Activated B cell treated with CpG ODN at 0.5 μM for 24 hours (primary cell): ENCODE data around the gene CHMP4B. TPM values are rescaled to one million over a fixed set of nuclear protein-coding genes. Genes with fewer than 3 reads are reported as not detected.

Experiments used
- ATAC-seq: fragments of 200-7000 bp; cut with Tn5 transposase; one replicate; pipeline ENCODE4 v1.10.0; 2021; ENCODE audit warnings: low read depth, mild to moderate bottlenecking, moderate library complexity
- CTCF ChIA-PET: fragments of 350-600 bp; sonication (Branson Sonifier 250); formaldehyde crosslinking; loops from one replicate; lab custom pipeline; 2021; ENCODE audit warnings: antibody characterized with exemption; lab: Charles Lee
- POLR2A ChIA-PET: fragments of 350-600 bp; sonication (Branson Sonifier 250); formaldehyde crosslinking; loops from one replicate; lab custom pipeline; 2021; ENCODE audit warnings: antibody characterized with exemption; lab: Charles Lee
- DNase-seq: peaks from one replicate; pipeline ENCODE4 v3.0.0; 2022
- H3K27ac Mint-ChIP-seq: one replicate; pipeline ENCODE4 v1.8.0; 2020; ENCODE audit warnings: mixed read lengths
- H3K27me3 Mint-ChIP-seq: one replicate; pipeline ENCODE4 v1.8.0; 2021; ENCODE audit warnings: mixed read lengths
- H3K36me3 Mint-ChIP-seq: one replicate; pipeline ENCODE4 v1.8.0; 2021; ENCODE audit warnings: low read depth, mixed read lengths
- H3K4me1 Mint-ChIP-seq: one replicate; pipeline ENCODE4 v1.8.0; 2021; ENCODE audit warnings: mixed read lengths
- H3K4me3 Mint-ChIP-seq: one replicate; pipeline ENCODE4 v1.8.0; 2020; ENCODE audit warnings: mild to moderate bottlenecking, mixed read lengths
- H3K9me3 Mint-ChIP-seq: one replicate; pipeline ENCODE4 v1.8.0; 2020; ENCODE audit warnings: mixed read lengths
- intact Hi-C: fragments of 100-400 bp; cut with micrococcal nuclease; formaldehyde crosslinking; loops from one replicate; pipeline ENCODE4 v1.15.1; 2024
- total RNA-seq: library from RNA; stranded (reverse); gene quantifications from 2 replicates; pipeline ENCODE4 v1.2.3, GENCODE V29; 2022
- TF ChIP-seq, protein P1 (sequence below): fragments of 200-600 bp; IDR thresholded peaks from one replicate; pipeline ENCODE4 v1.8.0; 2022; ENCODE audit warnings: antibody characterized with exemption, mild to moderate bottlenecking

Gene CHMP4B
- total RNA-seq, 1 donor from 2014 or later = 116 TPM

DNA sequence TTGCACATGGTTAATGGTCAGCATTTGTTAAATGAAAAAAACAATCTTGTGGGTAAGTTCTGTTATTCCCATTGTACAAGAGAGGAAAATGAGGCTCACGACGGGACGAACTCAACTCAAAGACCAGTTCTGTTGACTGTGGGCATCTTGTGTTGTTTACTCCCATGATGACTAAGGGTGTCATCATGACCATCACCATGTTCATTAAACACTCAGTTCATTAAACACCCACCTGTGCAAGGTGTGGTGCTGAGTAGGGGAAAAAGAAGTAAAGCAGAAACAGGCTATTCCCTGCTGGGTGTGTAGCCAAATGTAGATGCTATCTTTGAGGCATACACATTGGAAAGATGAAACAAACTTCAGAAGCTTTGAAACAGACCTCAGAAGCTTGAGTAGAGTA is 4.5 kb downstream of the CHMP4B start:
- Mint-ChIP-seq H3K27ac (no peak overlapping the region), H3K27me3 (no peaks in the 10 kb centered on the region), H3K9me3 (no peaks in the 10 kb centered on the region), H3K36me3 (peaks cover 65% of the 10 kb centered on the region), H3K4me3 (no peak overlapping the region), H3K4me1 (peaks cover 89% of the 10 kb centered on the region)
- POLR2A ChIA-PET = interaction anchor here (1.3 kb wide), 1 partner anchor 37 kb away, joined by 3 read pairs; no protein-coding TSS in a partner anchor
- DNase-seq (no peak), ATAC-seq (no peak)
- TF ChIP-seq, protein P1, sequence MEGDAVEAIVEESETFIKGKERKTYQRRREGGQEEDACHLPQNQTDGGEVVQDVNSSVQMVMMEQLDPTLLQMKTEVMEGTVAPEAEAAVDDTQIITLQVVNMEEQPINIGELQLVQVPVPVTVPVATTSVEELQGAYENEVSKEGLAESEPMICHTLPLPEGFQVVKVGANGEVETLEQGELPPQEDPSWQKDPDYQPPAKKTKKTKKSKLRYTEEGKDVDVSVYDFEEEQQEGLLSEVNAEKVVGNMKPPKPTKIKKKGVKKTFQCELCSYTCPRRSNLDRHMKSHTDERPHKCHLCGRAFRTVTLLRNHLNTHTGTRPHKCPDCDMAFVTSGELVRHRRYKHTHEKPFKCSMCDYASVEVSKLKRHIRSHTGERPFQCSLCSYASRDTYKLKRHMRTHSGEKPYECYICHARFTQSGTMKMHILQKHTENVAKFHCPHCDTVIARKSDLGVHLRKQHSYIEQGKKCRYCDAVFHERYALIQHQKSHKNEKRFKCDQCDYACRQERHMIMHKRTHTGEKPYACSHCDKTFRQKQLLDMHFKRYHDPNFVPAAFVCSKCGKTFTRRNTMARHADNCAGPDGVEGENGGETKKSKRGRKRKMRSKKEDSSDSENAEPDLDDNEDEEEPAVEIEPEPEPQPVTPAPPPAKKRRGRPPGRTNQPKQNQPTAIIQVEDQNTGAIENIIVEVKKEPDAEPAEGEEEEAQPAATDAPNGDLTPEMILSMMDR = no peak
- intact Hi-C loops = no loop called here
- CTCF ChIA-PET = no interaction called here

DNA sequence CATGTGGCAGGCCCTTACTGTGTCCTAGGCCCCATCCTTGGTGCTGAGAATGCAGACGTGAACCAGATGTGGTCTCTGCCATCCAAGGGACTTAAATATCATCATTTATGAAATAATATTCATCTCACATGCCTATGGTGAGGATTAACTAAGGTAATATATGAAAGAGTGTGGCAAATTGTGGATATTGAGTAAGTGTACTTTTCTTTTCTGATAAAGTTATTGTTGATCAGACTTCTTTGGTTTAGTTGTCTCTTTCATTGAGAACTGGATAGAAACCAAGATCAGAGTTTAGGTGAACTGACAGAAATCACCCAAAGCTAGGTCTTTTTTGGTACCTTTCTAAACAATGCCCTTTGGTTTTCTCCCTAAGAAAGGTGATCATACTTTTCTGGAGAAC is 5.0 kb downstream of the CHMP4B start:
- TF ChIP-seq, protein P1 = no peak
- Mint-ChIP-seq H3K4me3 (no peak overlapping the region), H3K27me3 (no peaks in the 10 kb centered on the region), H3K36me3 (peaks cover 62% of the 10 kb centered on the region), H3K27ac (no peak overlapping the region), H3K4me1 (peaks cover 86% of the 10 kb centered on the region), H3K9me3 (no peaks in the 10 kb centered on the region)
- DNase-seq (no peak), ATAC-seq (no peak)
- CTCF ChIA-PET = no interaction called here
- intact Hi-C loops = no loop called here
- POLR2A ChIA-PET = interaction anchor here (1.3 kb wide), 1 partner anchor 37 kb away, joined by 3 read pairs; no protein-coding TSS in a partner anchor

DNA sequence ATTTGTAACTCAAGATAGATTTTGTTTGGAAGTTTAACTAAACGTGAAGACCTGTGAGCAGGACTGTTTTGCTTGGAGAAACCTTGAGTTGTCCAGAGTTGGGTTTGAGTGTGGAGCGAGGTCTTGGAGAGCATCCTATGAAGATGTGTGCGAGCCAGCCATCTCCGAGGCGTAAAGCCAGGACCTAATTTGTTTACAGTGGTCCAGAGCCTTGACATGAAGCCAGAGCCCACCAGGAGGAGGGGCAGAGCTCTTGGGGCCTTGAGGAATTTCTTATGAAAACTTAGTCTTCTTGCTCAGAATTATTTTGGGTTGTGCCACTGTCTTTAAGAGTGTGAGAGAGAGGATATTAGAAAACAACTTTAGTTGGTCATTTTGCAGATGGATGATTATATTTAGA is 6.3 kb downstream of the CHMP4B start:
- intact Hi-C loops = no loop called here
- H3K4me3 Mint-ChIP-seq = peak overlapping the region; percentile 2
- H3K9me3 Mint-ChIP-seq = no peaks in the 10 kb centered on the region
- ATAC-seq (no peak), DNase-seq (no peak)
- POLR2A ChIA-PET = no interaction called here
- peaks cover 59% of the 10 kb centered on the region for H3K36me3 Mint-ChIP-seq
- H3K27me3 Mint-ChIP-seq = no peaks in the 10 kb centered on the region
- CTCF ChIA-PET = interaction anchor here (0.5 to 0.9 kb wide), 2 partner anchors 46 to 363 kb away, joined by 3 read pairs; no protein-coding TSS in a partner anchor
- TF ChIP-seq, protein P1 = no peak
- H3K27ac Mint-ChIP-seq = no peak overlapping the region
- peaks cover 90% of the 10 kb centered on the region for H3K4me1 Mint-ChIP-seq

DNA sequence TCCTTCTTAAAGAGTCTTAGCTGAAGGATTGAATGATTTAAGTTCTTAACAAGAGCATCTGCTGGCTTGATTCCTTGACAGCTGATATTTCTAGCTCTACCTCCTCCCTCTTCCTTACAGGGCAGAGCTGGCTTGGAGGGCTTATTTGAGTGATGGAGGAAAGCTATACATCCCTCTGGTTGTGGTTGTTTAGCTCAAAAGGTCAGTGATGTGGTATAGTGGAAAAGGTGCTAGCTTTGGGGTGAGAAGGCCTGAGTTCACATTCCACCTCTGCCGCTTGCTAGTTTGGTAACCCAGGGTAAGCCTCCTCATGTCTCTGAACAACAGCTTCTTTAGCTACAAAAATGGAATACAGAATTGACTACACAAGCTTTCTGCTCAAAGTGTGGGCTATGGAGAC is 8.3 kb downstream of the CHMP4B start:
- POLR2A ChIA-PET = interaction anchor here (1.7 to 2.0 kb wide), 2 partner anchors 8 to 41 kb away, joined by 5 to 10 read pairs; partner anchors contain the start of gene CHMP4B

DNA sequence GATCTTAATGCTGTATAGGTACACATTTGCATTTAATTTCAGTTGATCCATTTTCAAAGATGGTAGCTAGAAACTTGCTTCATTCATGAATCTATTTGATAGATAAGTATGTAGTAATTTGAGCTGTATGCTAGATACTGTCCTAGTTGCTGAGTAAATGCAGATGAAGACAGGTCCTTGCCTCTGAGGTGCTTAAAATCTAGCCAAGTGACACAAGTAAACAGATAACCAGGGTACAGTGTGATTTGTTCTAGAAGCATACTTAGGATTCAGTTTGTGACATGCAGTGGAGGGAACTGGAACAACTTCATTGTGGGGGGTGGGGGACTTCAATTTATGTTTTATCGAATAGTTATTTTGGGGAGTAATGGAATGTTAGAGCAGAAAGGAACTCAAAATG is 9.2 kb downstream of the CHMP4B start:
- POLR2A ChIA-PET = interaction anchor here (0.6 to 2.0 kb wide), 3 partner anchors 9 to 292 kb away, joined by 3 to 10 read pairs (median 9); partner anchors contain the start of genes CHMP4B and EIF2S2
- TF ChIP-seq, protein P1 = no peak
- H3K4me3 Mint-ChIP-seq = no peak overlapping the region
- no peak for ATAC-seq
- CTCF ChIA-PET = interaction anchor here (0.8 kb wide), 1 partner anchor 8 kb away, joined by 3 read pairs; no protein-coding TSS in a partner anchor
- intact Hi-C loops = no loop called here
- H3K27me3 Mint-ChIP-seq = no peaks in the 10 kb centered on the region
- peak overlapping the region; percentile 41 for H3K27ac Mint-ChIP-seq
- peaks cover 59% of the 10 kb centered on the region for H3K36me3 Mint-ChIP-seq
- H3K4me1 Mint-ChIP-seq = peaks cover 82% of the 10 kb centered on the region
- no peaks in the 10 kb centered on the region for H3K9me3 Mint-ChIP-seq
- no peak for DNase-seq

More for the DNA sequence above, 8.3 kb downstream of the CHMP4B start:
- Mint-ChIP-seq H3K4me1 (peaks cover 82% of the 10 kb centered on the region), H3K27me3 (no peaks in the 10 kb centered on the region), H3K4me3 (peak overlapping the region; percentile 41), H3K27ac (peak overlapping the region; percentile 50), H3K9me3 (no peaks in the 10 kb centered on the region), H3K36me3 (peaks cover 57% of the 10 kb centered on the region)
- TF ChIP-seq, protein P1 = no peak
- intact Hi-C loops = no loop called here
- ATAC-seq (no peak), DNase-seq (no peak)
- CTCF ChIA-PET = no interaction called here
